ENCODE data around the gene SAFB2.

SAFB2 gene

DNA sequence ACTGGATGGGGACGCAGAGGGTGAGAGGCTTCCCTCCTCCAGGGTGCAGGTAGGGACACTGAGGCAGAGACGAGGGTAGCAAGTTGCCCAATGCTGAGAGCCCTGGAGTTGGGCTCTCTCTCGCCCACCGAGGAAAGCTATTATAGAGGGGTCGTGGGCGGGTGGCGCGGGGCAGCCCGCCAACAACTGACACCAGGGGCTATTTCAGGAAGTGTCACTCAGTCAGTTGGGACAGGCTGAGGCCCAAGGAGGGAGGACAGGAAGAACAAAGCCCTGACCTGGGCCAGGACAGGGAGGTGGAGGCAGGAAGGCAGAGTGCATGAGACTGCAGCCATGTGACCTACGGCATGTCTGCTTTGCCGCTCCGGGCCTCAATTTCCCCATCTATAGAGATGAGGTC is 84.7 kb downstream of the SAFB2 start:
- DNase-seq: no peak
